Thyroid gland (tissue), 4 donors: ENCODE results near the gene EXOSC2. TPM values are rescaled to one million over a fixed set of nuclear protein-coding genes. Genes with fewer than 3 reads are reported as not detected.

Source experiments
- DNase-seq, 2 donors: peaks; one replicate each; pipeline ENCODE4 v3.0.0-alpha.2; 2019
- H3K27ac ChIP-seq, 3 donors: fragments of 200-600 bp; sonication (generic); 1 replicate in 2 of 3; 2 replicates in 1 of 3; pipeline ENCODE4 v1.5.1; 2016 to 2019; ENCODE audit warnings: mild to moderate bottlenecking in 1 of 3, moderate library complexity in 1 of 3
- H3K27me3 ChIP-seq: fragments of 200-600 bp; sonication (generic); one replicate; pipeline ENCODE4 v1.5.1; 2019
- H3K36me3 ChIP-seq, 2 donors: fragments of 200-600 bp; sonication (generic); one replicate each; pipeline ENCODE4 v1.5.1; 2016 to 2019
- H3K4me1 ChIP-seq, 2 donors: fragments of 200-600 bp; sonication (generic); one replicate each; pipeline ENCODE4 v1.5.1; 2017 to 2019
- H3K4me3 ChIP-seq, 3 donors: fragments of 200-600 bp; sonication (generic); replicated peaks in 1 of 3; 1 replicate in 2 of 3; 2 replicates in 1 of 3; pipeline ENCODE4 v1.5.1; 2016; ENCODE audit warnings: mild to moderate bottlenecking in 1 of 3
- H3K9me3 ChIP-seq: fragments of 200-600 bp; sonication (generic); one replicate; pipeline ENCODE4 v1.5.1; 2017
- POLR2A ChIP-seq, 2 donors: fragments of 450-650 bp; IDR thresholded peaks; one replicate each; pipeline ENCODE4 v1.6.1; 2017; ENCODE audit warnings: antibody characterized with exemption in 2 of 2, mild to moderate bottlenecking in 2 of 2, moderate library complexity in 1 of 2
- WGBS, 2 donors: methylation state at CpG; one replicate each; pipeline ENCODE4 v1.1.5; 2017; 5-methylcytosine and 5-hydroxymethylcytosine counted together
- intact Hi-C: fragments of 100-400 bp; cut with DNase I; formaldehyde crosslinking; loops from one replicate; pipeline ENCODE4 v1.15.1; 2023
- total RNA-seq, 4 donors: library from RNA; depleted of rRNA; stranded (reverse); fragments of >200 nt; gene quantifications; one replicate each; pipeline ENCODE4 v1.2.3, GENCODE V29; 2016
- TF ChIP-seq, protein P1 (sequence below), 6 experiments: fragments of 200-600 bp in 3 of 6; fragments of 450-650 bp in 3 of 6; sonication (generic) in 3 of 6; IDR thresholded peaks; one replicate each; pipeline ENCODE4 v1.5.1; 2016 to 2019; ENCODE audit warnings: antibody characterized with exemption in 6 of 6, mild to moderate bottlenecking in 2 of 6, inconsistent platforms in 1 of 6, moderate library complexity in 1 of 6

EXOSC2 gene, protein sequence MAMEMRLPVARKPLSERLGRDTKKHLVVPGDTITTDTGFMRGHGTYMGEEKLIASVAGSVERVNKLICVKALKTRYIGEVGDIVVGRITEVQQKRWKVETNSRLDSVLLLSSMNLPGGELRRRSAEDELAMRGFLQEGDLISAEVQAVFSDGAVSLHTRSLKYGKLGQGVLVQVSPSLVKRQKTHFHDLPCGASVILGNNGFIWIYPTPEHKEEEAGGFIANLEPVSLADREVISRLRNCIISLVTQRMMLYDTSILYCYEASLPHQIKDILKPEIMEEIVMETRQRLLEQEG
- total RNA-seq: 10 to 100 TPM; 19.2 to 21.6 (median 20.3) TPM

DNA sequence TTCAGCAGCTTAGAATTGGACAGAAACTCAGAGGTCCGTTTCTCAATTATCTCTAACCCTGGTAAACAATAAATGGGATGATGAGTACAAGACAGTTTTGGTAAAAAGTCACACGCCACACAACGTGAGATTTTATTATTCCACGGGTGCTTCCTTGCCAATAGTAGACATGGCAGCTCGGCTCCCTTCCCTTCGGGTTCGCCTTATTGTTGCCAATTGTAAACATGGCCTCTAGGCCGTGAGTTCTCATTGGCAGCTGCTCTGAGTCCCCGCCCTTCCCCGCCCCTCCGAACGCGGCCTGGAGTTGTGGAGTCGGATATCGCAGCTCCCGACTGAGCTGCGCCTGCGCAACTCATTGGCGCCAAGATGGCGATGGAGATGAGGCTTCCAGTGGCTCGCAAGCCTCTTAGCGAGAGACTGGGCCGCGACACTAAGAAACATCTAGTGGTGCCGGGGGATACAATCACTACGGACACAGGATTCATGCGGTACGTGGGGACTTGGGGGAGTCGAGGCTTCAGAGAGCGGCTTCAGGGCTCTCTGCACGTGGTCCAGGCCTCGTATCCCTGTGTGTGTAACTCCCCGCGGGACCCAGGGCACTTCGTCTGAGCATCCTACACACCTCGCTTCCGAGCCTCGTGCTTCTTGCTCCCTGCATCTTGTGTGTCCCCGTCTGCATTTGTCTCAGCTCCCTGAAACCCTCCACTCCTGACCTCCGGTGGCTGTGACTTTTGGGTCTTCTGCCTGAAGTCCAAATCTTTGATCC, at the start of gene EXOSC2:
Gene EXOSC2 (plus strand): TSS at position 355 of the 766 bp plus-strand sequence. CDS start 12 bp downstream, at position 367.
- peaks cover 9 to 14% of the 10 kb centered on the region in 2 donors for H3K36me3 ChIP-seq
- intact Hi-C loops: no loop called here
- H3K4me3 ChIP-seq: peak within 1 kb of the TSS; percentile 23 to 59 (median 51)
- peak; percentile 99 for DNase-seq
- WGBS, 2 donors: 1% methylated on average over 33 to 36 of the region's 40 CpGs
- peak in 1 of 2 donors; percentile 43 for TF ChIP-seq POLR2A (IDR thresholded peaks at IDR 0.05)
- TF ChIP-seq, protein P1, sequence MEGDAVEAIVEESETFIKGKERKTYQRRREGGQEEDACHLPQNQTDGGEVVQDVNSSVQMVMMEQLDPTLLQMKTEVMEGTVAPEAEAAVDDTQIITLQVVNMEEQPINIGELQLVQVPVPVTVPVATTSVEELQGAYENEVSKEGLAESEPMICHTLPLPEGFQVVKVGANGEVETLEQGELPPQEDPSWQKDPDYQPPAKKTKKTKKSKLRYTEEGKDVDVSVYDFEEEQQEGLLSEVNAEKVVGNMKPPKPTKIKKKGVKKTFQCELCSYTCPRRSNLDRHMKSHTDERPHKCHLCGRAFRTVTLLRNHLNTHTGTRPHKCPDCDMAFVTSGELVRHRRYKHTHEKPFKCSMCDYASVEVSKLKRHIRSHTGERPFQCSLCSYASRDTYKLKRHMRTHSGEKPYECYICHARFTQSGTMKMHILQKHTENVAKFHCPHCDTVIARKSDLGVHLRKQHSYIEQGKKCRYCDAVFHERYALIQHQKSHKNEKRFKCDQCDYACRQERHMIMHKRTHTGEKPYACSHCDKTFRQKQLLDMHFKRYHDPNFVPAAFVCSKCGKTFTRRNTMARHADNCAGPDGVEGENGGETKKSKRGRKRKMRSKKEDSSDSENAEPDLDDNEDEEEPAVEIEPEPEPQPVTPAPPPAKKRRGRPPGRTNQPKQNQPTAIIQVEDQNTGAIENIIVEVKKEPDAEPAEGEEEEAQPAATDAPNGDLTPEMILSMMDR (IDR thresholded peaks at IDR 0.05): no peak
- no peaks in the 10 kb centered on the region for H3K27me3 ChIP-seq
- no peak within 1 kb of the TSS for H3K27ac ChIP-seq
- H3K9me3 ChIP-seq: no peaks in the 10 kb centered on the region
- peaks cover 15 to 26% of the 10 kb centered on the region in 2 donors for H3K4me1 ChIP-seq

DNA sequence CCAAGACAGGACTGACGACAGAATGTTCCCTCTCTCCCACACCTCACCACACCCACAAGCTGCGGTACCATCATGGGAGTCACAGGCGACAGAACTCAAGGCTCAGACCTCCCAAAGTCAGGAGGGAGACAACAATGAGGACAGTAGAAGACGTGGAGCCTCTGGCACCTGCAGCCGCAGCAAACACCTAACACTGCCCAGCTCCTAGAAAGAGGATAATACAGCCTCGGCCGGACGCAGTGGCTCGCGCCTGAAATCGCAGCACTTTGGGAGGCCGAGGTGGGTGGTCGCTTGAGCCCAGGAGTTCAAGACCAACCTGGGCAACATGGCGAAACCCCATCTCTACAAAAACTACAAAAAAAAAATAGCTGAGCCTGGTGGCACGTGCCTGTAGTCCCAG, 42.4 kb upstream of the EXOSC2 start:
- intact Hi-C loops: no loop called here
- H3K4me3 ChIP-seq: no peak overlapping the region
- no peak for TF ChIP-seq POLR2A (IDR thresholded peaks at IDR 0.05)
- DNase-seq: no peak
- no peaks in the 10 kb centered on the region for H3K36me3 ChIP-seq
- no peaks in the 10 kb centered on the region for H3K4me1 ChIP-seq
- no peaks in the 10 kb centered on the region for H3K9me3 ChIP-seq
- no peaks in the 10 kb centered on the region for H3K27me3 ChIP-seq
- no peak overlapping the region for H3K27ac ChIP-seq
- 83 to 86% methylated on average over 15 of the region's 15 CpGs for WGBS, 2 donors

DNA sequence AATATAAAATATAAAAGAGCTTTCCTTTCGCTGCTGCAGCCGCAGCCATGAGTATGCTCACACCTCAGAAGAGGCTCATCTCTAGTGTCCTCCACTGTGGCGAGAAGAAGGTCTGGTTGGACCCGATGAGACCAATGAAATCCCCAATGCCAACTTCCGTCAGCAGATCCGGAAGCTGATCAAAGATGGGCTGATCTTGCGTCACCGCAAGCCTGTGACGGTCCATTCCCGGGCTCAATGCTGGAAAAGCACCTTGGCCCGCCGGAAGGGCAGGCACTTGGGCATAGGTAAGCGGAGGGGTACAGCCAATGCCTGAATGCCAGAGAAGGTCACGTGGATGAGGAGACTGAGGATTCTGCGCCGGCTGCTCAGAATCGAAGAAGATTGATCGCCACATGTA, 41.8 kb upstream of the EXOSC2 start:
- no peaks in the 10 kb centered on the region for H3K27me3 ChIP-seq
- H3K4me3 ChIP-seq: no peak overlapping the region
- intact Hi-C loops: no loop called here
- DNase-seq: no peak
- no peaks in the 10 kb centered on the region for H3K9me3 ChIP-seq
- no peaks in the 10 kb centered on the region for H3K36me3 ChIP-seq
- no peaks in the 10 kb centered on the region for H3K4me1 ChIP-seq
- WGBS, 2 donors: 91 to 96% methylated on average over 16 to 18 of the region's 18 CpGs
- TF ChIP-seq POLR2A (IDR thresholded peaks at IDR 0.05): no peak
- TF ChIP-seq, protein P1 (IDR thresholded peaks at IDR 0.05): no peak
- no peak overlapping the region for H3K27ac ChIP-seq

DNA sequence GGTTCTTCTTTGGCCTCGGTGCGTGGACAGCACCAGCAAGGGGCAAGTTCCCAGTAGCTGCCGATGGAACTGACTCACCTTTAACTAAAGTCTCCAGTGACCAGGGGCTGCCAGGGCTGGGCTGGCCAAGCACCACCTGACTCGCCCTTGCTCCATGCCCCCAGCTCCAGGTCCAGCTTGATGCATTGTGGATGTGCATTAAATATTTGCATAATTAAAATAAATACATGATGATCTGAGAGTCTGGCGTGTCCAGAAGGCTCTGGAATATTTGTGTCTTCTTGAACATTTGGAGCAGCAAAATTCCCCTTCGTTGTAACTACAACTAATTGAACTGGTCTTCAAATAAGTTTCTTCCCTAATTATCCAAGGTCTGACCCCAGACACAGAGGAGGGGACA, 38.7 kb upstream of the EXOSC2 start:
- intact Hi-C loops: no loop called here
- Histone ChIP-seq H3K4me1 (peaks cover 3 to 7% of the 10 kb centered on the region in 2 donors), H3K36me3 (no peaks in the 10 kb centered on the region), H3K27ac (no peak overlapping the region), H3K27me3 (peaks cover 9% of the 10 kb centered on the region), H3K9me3 (no peaks in the 10 kb centered on the region), H3K4me3 (no peak overlapping the region)
- TF ChIP-seq, protein P1 (IDR thresholded peaks at IDR 0.05): no peak
- TF ChIP-seq POLR2A (IDR thresholded peaks at IDR 0.05): no peak
- DNase-seq: no peak
- WGBS, 2 donors: 84 to 93% methylated on average over 6 of the region's 6 CpGs

DNA sequence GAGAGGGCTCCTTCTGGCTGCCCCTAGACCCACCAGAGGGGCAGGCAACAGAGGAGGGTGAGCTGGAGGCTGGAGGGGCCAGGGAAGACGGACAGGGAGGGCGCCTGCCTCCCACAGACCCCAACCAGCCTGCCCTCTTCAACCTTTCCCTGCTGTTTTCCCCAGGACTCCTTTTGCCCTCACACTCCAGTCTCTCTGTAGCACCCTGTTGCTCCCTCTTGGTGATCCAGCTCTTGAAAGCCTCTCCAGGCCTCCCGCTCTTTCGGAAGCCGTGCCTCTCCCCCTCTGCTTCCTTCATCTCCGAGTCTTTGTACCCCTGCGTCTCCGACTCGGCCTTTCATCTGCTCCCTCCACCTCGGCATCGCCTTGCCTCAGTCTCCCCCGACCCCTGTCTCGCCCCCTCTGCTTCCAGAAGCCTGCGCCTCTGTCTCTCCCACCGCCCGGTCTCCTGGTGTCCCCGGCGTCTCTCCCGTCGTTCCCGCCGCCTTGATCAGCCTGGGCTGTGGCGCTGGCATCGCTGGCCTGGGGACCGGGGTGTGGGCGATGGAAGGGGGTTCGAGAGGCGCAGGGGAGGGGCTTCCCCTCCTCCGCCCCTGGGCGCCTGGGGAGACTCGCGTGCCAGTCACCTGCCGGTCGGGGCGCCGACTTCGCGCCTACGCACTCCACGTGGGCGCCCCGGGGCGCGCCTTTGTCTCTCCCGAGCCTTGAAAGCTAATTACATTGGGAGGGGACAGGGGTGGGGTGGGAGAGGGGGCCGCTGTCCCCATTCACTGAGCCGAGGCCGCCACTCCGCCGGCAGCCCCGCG, 34.5 kb upstream of the EXOSC2 start:
- no peak for DNase-seq
- Histone ChIP-seq H3K4me3 (no peak overlapping the region), H3K27me3 (peaks cover 48% of the 10 kb centered on the region), H3K4me1 (peaks cover 41 to 48% of the 10 kb centered on the region in 2 donors), H3K36me3 (no peaks in the 10 kb centered on the region), H3K9me3 (no peaks in the 10 kb centered on the region), H3K27ac (no peak overlapping the region)
- no peak for TF ChIP-seq POLR2A (IDR thresholded peaks at IDR 0.05)
- TF ChIP-seq, protein P1 (IDR thresholded peaks at IDR 0.05): no peak
- WGBS, 2 donors: 13 to 20% methylated on average over 41 to 44 of the region's 52 CpGs
- intact Hi-C loops: no loop called here
